Measurements from ENCODE around the gene DDA1. TPM values are rescaled to one million over a fixed set of nuclear protein-coding genes. Genes with fewer than 3 reads are reported as not detected.
"Not testable (repeated sequence)": the region's sequence is repeated elsewhere in the genome, so short reads cannot be mapped to it uniquely, and the experiment has no call there.

Gene DDA1
- total RNA-seq, 1 donor from 2014 or later = 41.4 TPM

DNA sequence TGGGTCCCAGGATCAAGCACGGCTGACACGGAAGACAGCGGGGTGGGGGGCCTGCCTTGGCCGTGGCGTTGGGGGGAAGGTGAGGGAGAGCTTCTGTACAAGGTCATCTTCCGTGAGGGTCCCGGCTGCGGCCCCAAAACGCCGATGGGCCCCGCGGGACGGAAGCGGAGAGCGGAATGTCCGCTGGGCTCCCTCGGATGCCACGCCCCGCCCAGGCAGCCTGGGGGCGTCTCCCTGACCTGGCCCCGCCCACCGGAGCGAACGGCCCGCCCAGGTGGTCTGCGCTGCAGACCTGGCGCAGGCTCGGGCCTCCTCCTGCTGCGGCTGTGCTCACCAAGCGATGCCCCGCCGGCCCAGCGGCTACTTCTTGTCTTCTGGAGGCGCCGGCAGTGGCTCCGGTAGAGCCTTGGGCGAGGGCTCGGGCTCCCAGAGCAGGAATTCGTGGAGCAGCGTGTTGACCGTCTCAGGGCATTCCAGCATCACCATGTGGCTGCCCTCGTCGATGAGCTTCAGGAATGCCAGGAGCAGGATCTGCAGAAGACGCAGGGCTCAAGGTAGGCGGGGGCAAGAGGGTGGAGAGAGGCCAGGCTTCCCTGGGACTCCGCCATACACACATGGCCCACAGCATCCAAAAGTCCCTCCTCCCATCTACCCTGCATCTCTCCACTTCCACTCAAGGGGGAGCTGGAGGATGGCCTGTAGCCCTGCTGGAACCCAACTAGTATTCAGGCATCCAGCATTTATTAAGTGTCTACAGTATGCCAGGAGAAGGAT is 16.9 kb upstream of the DDA1 start:
- H3K27me3 Mint-ChIP-seq = no peaks in the 10 kb centered on the region
- DNase-seq (ENCODE audit: low spot score, unreplicated experiment) = peak; percentile 73
- H3K4me3 Mint-ChIP-seq (ENCODE audit: low read depth) = peak overlapping the region; percentile 67
- no peaks in the 10 kb centered on the region for H3K9me3 Mint-ChIP-seq (ENCODE audit: low read depth)
- H3K4me1 Mint-ChIP-seq (ENCODE audit: low read depth) = no peaks in the 10 kb centered on the region
- TF ChIP-seq, protein P1, sequence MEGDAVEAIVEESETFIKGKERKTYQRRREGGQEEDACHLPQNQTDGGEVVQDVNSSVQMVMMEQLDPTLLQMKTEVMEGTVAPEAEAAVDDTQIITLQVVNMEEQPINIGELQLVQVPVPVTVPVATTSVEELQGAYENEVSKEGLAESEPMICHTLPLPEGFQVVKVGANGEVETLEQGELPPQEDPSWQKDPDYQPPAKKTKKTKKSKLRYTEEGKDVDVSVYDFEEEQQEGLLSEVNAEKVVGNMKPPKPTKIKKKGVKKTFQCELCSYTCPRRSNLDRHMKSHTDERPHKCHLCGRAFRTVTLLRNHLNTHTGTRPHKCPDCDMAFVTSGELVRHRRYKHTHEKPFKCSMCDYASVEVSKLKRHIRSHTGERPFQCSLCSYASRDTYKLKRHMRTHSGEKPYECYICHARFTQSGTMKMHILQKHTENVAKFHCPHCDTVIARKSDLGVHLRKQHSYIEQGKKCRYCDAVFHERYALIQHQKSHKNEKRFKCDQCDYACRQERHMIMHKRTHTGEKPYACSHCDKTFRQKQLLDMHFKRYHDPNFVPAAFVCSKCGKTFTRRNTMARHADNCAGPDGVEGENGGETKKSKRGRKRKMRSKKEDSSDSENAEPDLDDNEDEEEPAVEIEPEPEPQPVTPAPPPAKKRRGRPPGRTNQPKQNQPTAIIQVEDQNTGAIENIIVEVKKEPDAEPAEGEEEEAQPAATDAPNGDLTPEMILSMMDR (IDR thresholded peaks at IDR 0.05; ENCODE audit: unreplicated experiment) = peak; percentile 56
- H3K36me3 Mint-ChIP-seq (ENCODE audit: insufficient read depth) = peaks cover 7% of the 10 kb centered on the region
- H3K27ac Mint-ChIP-seq = peak overlapping the region; percentile 80

DNA sequence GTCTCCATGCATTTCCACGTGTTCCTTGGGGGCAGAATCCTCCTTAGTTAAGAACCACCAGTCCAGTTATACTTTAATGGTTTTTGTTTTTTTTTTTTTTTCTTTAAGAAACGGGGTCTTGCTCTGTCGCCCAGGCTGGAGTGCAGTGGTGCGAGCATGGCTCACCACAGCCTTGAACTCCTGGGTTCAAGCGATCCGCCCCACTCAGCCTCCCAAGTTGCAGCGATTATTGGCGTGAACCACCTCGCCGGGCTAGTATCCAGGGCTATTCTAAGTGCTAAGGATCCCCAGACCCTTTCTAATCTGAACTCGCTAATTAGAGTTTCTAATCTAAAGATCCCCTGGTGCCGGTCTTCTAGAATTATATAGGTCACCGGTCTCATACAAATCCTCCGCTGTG is 15.8 kb upstream of the DDA1 start:
- H3K36me3 Mint-ChIP-seq (ENCODE audit: insufficient read depth) = peaks cover 12% of the 10 kb centered on the region
- DNase-seq (ENCODE audit: low spot score, unreplicated experiment) = no peak
- TF ChIP-seq, protein P1 (IDR thresholded peaks at IDR 0.05; ENCODE audit: unreplicated experiment) = no peak
- no peak overlapping the region for H3K27ac Mint-ChIP-seq
- no peak overlapping the region for H3K4me3 Mint-ChIP-seq (ENCODE audit: low read depth)
- no peaks in the 10 kb centered on the region for H3K27me3 Mint-ChIP-seq
- no peaks in the 10 kb centered on the region for H3K9me3 Mint-ChIP-seq (ENCODE audit: low read depth)
- H3K4me1 Mint-ChIP-seq (ENCODE audit: low read depth) = no peaks in the 10 kb centered on the region

DNA sequence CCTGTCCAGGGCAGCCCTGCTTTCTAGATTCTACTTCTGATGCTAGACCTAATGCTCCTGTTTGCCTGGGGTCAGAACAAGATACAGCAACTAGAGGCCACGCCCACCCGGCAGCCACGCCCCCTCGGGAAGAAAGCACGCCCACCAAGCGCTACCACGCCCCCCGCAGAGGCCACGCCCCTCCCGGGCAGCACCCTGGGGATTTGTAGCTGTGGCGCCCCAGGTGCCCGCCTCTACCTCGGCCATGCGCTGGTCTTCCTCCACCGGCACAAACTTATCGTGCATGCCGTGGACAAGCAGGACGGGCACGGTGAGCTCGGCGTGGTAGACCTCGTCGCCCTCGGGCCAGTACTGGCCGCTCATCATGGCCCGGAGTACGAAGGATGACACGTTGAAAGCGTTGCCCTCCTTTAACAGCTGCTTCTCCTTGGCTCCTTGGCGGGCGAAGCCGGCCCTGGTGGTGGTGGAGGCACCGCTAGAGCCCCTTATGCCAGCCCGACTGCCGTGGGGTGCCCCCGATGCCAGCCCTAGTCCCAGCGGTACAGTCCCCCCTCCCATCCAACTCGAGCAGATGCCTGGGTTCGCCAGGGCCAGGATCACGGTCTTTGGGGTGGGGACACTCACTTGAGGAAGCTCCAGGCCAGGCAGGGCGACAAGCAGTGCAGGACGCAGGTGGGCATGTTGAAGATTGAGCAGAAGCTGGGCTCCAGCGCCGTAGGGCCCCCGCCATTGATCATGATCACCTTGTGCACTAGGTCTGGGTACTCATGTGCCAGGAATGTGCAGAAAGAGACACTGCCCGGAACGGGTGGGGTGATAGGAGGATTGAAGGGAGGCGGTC is 15.1 kb upstream of the DDA1 start:
- DNase-seq (ENCODE audit: low spot score, unreplicated experiment) = no peak
- Mint-ChIP-seq H3K27ac (no peak overlapping the region), H3K9me3 (ENCODE audit: low read depth) (no peaks in the 10 kb centered on the region), H3K36me3 (ENCODE audit: insufficient read depth) (peaks cover 15% of the 10 kb centered on the region), H3K27me3 (no peaks in the 10 kb centered on the region), H3K4me1 (ENCODE audit: low read depth) (no peaks in the 10 kb centered on the region), H3K4me3 (ENCODE audit: low read depth) (no peak overlapping the region)
- TF ChIP-seq, protein P1 (IDR thresholded peaks at IDR 0.05; ENCODE audit: unreplicated experiment) = no peak

DNA sequence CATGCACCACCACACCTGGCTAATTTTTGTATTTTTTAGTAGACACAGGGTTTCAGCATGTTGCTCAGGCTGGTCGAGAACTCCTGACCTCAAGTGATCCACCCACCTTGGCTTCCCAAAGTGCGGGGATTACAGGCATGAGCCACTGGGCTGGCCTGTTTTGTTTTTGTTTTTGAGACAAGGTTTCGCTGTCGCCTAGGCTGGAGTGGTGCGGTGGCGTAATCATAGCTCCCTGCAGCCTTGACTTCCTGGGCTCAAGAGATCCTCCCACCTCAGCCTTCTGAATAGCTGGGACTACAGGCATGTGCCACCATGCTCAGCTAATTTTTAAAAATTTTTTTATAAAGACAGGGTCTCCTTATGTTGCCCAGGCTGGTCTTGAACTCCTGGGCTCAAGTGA is 13.8 kb upstream of the DDA1 start:
- not testable (repeated sequence) for H3K27ac Mint-ChIP-seq, H3K27me3 Mint-ChIP-seq

DNA sequence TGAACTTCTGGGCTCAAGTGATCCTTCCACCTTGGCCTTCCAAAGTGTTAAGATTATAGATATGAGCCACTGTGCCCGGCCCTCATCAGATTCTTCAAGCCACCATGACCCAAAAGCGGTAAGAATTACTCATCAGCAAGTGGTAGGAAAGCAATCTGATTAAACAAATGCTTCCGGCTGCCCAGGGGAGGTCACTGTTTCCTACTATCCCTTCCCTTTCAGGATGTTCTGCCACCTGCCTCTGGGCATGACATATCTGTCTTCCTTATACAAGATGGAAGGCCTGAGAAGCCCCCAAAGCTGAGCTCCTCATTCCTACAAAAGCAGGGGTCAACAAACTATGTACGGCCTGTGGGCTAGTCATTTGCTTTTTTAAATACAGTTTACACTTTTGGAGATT is 13.1 kb upstream of the DDA1 start:
- no peaks in the 10 kb centered on the region for H3K27me3 Mint-ChIP-seq
- TF ChIP-seq, protein P1 (IDR thresholded peaks at IDR 0.05; ENCODE audit: unreplicated experiment) = no peak
- no peak overlapping the region for H3K4me3 Mint-ChIP-seq (ENCODE audit: low read depth)
- peaks cover 15% of the 10 kb centered on the region for H3K36me3 Mint-ChIP-seq (ENCODE audit: insufficient read depth)
- H3K4me1 Mint-ChIP-seq (ENCODE audit: low read depth) = no peaks in the 10 kb centered on the region
- H3K27ac Mint-ChIP-seq = no peak overlapping the region
- no peak for DNase-seq (ENCODE audit: low spot score, unreplicated experiment)
- H3K9me3 Mint-ChIP-seq (ENCODE audit: low read depth) = no peaks in the 10 kb centered on the region

More for the DNA sequence above, 13.8 kb upstream of the DDA1 start:
- not testable (repeated sequence) for H3K4me1 Mint-ChIP-seq (ENCODE audit: low read depth); H3K9me3 Mint-ChIP-seq (ENCODE audit: low read depth); DNase-seq (ENCODE audit: low spot score, unreplicated experiment); H3K4me3 Mint-ChIP-seq (ENCODE audit: low read depth)
- H3K36me3 Mint-ChIP-seq (ENCODE audit: insufficient read depth) = peaks cover 15% of the 10 kb centered on the region
